Spleen (tissue), 7 donors: ENCODE data around the gene ST3GAL3.

Experiments used
- POLR2A ChIP-seq, 3 donors: fragments of 450-650 bp; IDR thresholded peaks; one replicate each; pipeline ENCODE4 v1.5.1; 2017; ENCODE audit warnings: antibody characterized with exemption in 3 of 3, mild to moderate bottlenecking in 1 of 3
- POLR2AphosphoS5 ChIP-seq, 3 donors: sonication (generic); formaldehyde crosslinking; IDR thresholded peaks; one replicate each; pipeline ENCODE4 v1.5.1; 2017; ENCODE audit warnings: antibody characterized with exemption in 3 of 3
- TF ChIP-seq, protein P1 (sequence below), 11 experiments: fragments of 200-600 bp in 7 of 11; fragments of 450-650 bp in 4 of 11; sonication (generic) in 4 of 11; IDR thresholded peaks in 8 of 11; conservative IDR thresholded peaks in 3 of 11; 1 replicate in 7 of 11; 2 replicates in 4 of 11; pipeline versions ENCODE4 v1.4.0 to v1.8.0; 2016 to 2021; ENCODE audit warnings: antibody characterized with exemption in 11 of 11, inconsistent platforms in 4 of 11, mild to moderate bottlenecking in 1 of 11
- donor health status: DM: no; HTN: no; CAD: no; lungs with moderate emphysema.
- donor health status: DM: no; HTN: no; CAD: no.
- donor health status: DM: no; HTN: no; CAD: no.

DNA sequence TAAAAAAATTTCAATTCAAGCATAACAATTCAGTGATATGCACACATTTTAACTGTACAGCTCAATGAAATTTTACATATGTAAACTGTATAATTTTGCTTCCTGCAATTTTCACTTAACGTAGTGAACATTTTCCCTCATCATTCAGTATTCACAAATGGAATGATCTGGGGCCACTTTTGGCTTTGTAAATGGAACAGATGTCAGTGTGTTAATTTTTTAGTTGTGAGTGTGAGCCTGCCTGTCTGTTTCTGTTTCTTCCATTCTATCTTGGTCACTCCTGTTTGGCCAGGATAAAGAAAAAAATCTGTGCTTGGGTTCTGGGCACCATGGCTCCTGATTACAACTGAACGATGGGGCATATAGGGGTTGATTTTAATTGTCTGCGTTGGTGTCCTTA, 20.5 kb upstream of the ST3GAL3 start:
- TF ChIP-seq, protein P1, sequence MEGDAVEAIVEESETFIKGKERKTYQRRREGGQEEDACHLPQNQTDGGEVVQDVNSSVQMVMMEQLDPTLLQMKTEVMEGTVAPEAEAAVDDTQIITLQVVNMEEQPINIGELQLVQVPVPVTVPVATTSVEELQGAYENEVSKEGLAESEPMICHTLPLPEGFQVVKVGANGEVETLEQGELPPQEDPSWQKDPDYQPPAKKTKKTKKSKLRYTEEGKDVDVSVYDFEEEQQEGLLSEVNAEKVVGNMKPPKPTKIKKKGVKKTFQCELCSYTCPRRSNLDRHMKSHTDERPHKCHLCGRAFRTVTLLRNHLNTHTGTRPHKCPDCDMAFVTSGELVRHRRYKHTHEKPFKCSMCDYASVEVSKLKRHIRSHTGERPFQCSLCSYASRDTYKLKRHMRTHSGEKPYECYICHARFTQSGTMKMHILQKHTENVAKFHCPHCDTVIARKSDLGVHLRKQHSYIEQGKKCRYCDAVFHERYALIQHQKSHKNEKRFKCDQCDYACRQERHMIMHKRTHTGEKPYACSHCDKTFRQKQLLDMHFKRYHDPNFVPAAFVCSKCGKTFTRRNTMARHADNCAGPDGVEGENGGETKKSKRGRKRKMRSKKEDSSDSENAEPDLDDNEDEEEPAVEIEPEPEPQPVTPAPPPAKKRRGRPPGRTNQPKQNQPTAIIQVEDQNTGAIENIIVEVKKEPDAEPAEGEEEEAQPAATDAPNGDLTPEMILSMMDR (IDR thresholded peaks at IDR 0.05 in 8 of 11, conservative IDR thresholded peaks at IDR 0.05 in 3 of 11): no peak
- no peak for TF ChIP-seq POLR2AphosphoS5 (IDR thresholded peaks at IDR 0.05)
- TF ChIP-seq POLR2A (IDR thresholded peaks at IDR 0.05): no peak
